Measurements from ENCODE around the gene SV2B.
A peak's percentile ranks its signal among the peaks of the same experiment; 100 is the strongest.

The SV2B gene

DNA sequence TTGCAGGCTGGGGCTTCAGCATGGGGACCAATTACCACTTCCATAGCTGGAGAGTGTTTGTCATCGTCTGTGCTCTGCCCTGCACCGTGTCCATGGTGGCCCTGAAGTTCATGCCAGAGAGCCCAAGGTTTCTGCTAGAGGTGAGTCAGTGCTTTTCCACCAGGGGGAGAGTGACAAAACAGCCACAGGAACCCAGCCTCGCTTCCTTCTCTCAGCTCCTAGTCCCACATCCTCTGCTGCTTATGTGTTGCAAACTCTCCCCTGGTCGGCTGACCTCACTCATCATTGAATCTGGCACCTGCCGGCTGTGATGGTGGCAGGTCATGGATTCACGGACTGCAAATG is 158.3 kb downstream of the SV2B start:
- Histone ChIP-seq H3K36me3 (peaks cover 12% of the 10 kb centered on the region), H3K9me3 (ENCODE audit: severe bottlenecking) (no peaks in the 10 kb centered on the region), H3K27me3 (ENCODE audit: insufficient read depth, low read depth, severe bottlenecking) (no peaks in the 10 kb centered on the region), H3K4me3 (ENCODE audit: low read depth, low read length) (no peak overlapping the region), H3K27ac (no peak overlapping the region)
- no peak for DNase-seq
- TF ChIP-seq, protein P1, sequence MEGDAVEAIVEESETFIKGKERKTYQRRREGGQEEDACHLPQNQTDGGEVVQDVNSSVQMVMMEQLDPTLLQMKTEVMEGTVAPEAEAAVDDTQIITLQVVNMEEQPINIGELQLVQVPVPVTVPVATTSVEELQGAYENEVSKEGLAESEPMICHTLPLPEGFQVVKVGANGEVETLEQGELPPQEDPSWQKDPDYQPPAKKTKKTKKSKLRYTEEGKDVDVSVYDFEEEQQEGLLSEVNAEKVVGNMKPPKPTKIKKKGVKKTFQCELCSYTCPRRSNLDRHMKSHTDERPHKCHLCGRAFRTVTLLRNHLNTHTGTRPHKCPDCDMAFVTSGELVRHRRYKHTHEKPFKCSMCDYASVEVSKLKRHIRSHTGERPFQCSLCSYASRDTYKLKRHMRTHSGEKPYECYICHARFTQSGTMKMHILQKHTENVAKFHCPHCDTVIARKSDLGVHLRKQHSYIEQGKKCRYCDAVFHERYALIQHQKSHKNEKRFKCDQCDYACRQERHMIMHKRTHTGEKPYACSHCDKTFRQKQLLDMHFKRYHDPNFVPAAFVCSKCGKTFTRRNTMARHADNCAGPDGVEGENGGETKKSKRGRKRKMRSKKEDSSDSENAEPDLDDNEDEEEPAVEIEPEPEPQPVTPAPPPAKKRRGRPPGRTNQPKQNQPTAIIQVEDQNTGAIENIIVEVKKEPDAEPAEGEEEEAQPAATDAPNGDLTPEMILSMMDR (IDR thresholded peaks at IDR 0.05; ENCODE audit: low read depth, low read length) = no peak; the same call in 1 of the 2 replicates

DNA sequence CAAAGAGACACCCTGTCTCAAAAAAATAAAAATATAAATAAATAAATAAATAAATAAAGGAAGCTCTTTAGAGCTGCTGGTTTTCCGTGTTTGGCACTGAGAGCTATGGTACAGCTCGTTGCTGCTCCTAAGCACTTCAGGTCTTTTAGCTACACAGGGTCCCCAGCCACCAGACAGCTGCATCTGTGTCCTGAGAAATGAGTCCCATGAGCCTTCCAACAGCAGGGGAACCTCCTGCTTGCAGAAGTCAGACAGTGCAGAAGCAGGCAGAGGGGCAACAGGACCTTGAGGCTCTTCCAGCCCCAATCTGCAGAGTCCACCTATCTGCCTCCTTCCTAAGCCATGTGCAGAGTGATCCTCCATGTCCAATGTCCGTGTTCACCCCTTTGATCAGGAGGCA is 159.0 kb downstream of the SV2B start:
- H3K27me3 ChIP-seq (ENCODE audit: insufficient read depth, low read depth, severe bottlenecking) = no peaks in the 10 kb centered on the region
- no peak overlapping the region for H3K4me3 ChIP-seq (ENCODE audit: low read depth, low read length)
- no peaks in the 10 kb centered on the region for H3K9me3 ChIP-seq (ENCODE audit: severe bottlenecking)
- DNase-seq = no peak
- peaks cover 10% of the 10 kb centered on the region for H3K36me3 ChIP-seq
- no peak overlapping the region for H3K27ac ChIP-seq
- TF ChIP-seq, protein P1 (IDR thresholded peaks at IDR 0.05; ENCODE audit: low read depth, low read length) = no peak

DNA sequence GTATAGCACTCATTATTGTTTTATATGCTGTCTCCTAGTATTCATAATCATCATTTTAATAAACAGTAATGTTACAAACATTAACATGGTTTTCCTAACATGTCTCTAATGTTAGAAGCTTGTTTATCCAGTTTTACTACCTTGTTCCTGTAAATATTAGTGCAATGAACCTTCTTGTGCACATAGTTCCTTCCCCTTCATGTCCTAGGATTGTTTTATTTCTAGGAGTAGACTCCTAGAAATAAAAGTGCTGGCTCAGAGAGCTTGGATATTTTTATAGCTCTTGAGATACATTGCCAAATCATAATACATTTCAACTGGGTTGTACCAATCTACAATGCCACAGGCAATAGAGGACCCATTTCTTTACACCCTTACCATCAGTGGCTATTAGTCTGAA is 161.3 kb downstream of the SV2B start:
- no peaks in the 10 kb centered on the region for H3K9me3 ChIP-seq (ENCODE audit: severe bottlenecking)
- no peak overlapping the region for H3K27ac ChIP-seq
- H3K27me3 ChIP-seq (ENCODE audit: insufficient read depth, low read depth, severe bottlenecking) = no peaks in the 10 kb centered on the region
- no peak overlapping the region for H3K4me3 ChIP-seq (ENCODE audit: low read depth, low read length)
- TF ChIP-seq, protein P1 (IDR thresholded peaks at IDR 0.05; ENCODE audit: low read depth, low read length) = no peak
- peaks cover 10% of the 10 kb centered on the region for H3K36me3 ChIP-seq
- DNase-seq = no peak

DNA sequence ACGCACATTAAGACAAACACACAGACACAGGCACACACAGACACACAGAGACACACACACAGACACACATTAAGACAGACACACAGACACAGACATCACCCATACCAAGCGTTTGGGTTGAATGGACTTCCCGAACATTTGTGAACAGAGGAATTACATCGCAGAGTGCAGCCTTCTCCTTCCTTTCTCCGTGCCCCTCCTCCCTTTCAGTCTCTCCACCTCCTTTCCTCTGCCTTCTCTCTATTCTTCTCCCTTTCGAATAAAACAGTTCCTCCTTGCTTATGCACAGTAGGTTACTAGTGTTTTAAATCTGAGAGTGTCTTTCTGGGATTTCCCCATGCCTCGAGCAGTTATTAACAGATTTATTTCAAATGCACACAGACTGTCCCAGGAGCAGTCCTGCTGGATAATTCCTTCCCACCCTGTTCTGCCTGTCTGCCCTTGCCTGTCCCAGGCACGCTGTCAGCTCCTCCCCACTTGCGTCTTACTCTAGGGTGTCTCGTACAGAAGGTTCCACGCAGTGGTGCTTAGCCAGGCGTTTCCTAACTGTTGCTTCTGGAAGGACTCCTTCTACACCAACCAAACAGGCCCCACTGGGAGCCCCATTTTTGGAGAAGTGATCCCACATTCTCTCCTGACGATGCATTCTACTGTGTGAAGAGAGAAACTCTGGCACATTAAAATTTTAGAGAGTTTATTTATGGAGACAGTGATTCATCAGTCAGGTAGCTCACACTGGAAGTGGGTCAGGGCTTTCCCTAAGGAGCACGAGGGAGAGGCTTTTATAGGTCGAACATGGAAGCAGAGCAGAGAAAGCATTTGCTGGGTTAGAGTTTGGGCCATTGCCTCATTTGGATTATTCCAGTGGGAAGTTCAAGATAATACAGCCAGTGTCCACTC is 163.8 kb downstream of the SV2B start:
- no peak overlapping the region for H3K27ac ChIP-seq
- peak; percentile 25 for DNase-seq

DNA sequence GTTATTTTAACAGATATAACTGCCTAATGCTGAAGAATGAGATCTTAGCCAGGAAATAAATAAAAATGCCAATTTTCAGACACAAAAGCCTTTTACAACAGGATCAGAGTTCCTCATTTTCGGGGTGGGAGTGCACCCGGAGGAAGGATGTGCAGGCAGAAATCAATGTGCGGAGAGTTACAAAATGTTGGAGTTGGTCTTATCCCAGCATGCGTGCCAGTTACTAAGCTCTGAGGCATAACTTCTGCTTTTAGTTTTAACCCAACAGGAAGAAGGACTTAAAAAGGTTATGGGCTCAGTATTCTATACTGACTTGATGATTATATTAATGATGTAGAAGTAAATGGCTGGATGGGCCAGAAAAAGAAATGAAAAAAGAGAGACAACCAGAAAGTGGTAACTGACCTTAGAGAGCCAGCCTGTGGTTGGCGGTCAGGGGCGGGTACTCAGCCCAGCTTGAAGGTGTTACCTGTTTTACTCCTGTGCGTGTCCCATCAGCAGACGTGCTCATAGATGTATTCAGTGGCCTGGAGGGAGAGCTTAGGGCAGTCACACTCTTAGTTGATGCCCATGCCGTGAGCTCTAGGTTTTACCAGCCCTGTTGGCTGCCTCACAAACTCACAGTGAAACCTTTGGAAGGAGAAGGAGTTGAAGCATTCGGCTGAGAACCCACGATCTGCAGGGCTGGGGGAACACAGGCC is 164.7 kb downstream of the SV2B start:
- H3K4me3 ChIP-seq (ENCODE audit: low read depth, low read length) = no peak overlapping the region
- no peaks in the 10 kb centered on the region for H3K9me3 ChIP-seq (ENCODE audit: severe bottlenecking)
- peaks cover 14% of the 10 kb centered on the region for H3K36me3 ChIP-seq
- DNase-seq = no peak
- TF ChIP-seq, protein P1 (IDR thresholded peaks at IDR 0.05; ENCODE audit: low read depth, low read length) = no peak
- H3K27me3 ChIP-seq (ENCODE audit: insufficient read depth, low read depth, severe bottlenecking) = no peaks in the 10 kb centered on the region
- no peak overlapping the region for H3K27ac ChIP-seq

More for the DNA sequence above, 163.8 kb downstream of the SV2B start:
- Histone ChIP-seq H3K27me3 (ENCODE audit: insufficient read depth, low read depth, severe bottlenecking) (no peaks in the 10 kb centered on the region), H3K36me3 (peaks cover 16% of the 10 kb centered on the region), H3K9me3 (ENCODE audit: severe bottlenecking) (no peaks in the 10 kb centered on the region), H3K4me3 (ENCODE audit: low read depth, low read length) (no peak overlapping the region)
- TF ChIP-seq, protein P1 (IDR thresholded peaks at IDR 0.05; ENCODE audit: low read depth, low read length) = no peak

Data from WERI-Rb-1 (cell line).